Stimulated activated CD4-positive, alpha-beta T cell treated with anti-CD3 and anti-CD28 coated beads, Interleukin-4, amount 100 ng/mL, for 48 hours (primary cell): ENCODE data around the gene KAT2A.

Source experiments
- DNase-seq, 2 donors: peaks; one replicate each; pipeline ENCODE4 v3.0.0-alpha.2; 2020; ENCODE audit warnings: low read depth in 2 of 2

Gene KAT2A

GRCh38 chr17:42114118-42114517, 7.0 kb downstream of the KAT2A start:
- no peak for DNase-seq

GRCh38 chr17:42113293-42114069, 7.7 kb downstream of the KAT2A start:
- DNase-seq, result no peak

- peak; percentile 59 to 73 for DNase-seq
Measured at GRCh38 chr17:42112552-42113176, 8.5 kb downstream of the KAT2A start, which contains the start of gene DHX58. TSS of gene DHX58 (minus strand) at chr17:42112714. CDS start at chr17:42111892, 822 bp downstream.

GRCh38 chr17:42111871-42112551, 9.2 kb downstream of the KAT2A start:
- DNase-seq, result no peak

GRCh38 chr17:42111265-42111636, 9.9 kb downstream of the KAT2A start:
- no peak for DNase-seq

GRCh38 chr17:42110301-42111264, 10.6 kb downstream of the KAT2A start:
- DNase-seq, result no peak

GRCh38 chr17:42109086-42109485, 12.1 kb downstream of the KAT2A start:
- no peak for DNase-seq

- DNase-seq, result peak; percentile 89 to 90
Measured at GRCh38 chr17:42107597-42108576, 13.3 kb downstream of the KAT2A start.

- DNase-seq, result no peak
Measured at GRCh38 chr17:42107124-42107523, 14.0 kb downstream of the KAT2A start.

GRCh38 chr17:42106009-42106408, 15.2 kb downstream of the KAT2A start:
- DNase-seq, result no peak

- no peak for DNase-seq
Measured at GRCh38 chr17:42104264-42104663, 16.9 kb downstream of the KAT2A start.

GRCh38 chr17:42103221-42103954, 17.8 kb downstream of the KAT2A start:
- no peak for DNase-seq

GRCh38 chr17:42101513-42102292, 19.5 kb downstream of the KAT2A start:
- DNase-seq, result peak; percentile 62 to 85

- no peak for DNase-seq
Measured at GRCh38 chr17:42098730-42099399, 22.3 kb downstream of the KAT2A start.

- DNase-seq, result peak in 1 of 2 donors; percentile 45
Measured at GRCh38 chr17:42097691-42098631, 23.2 kb downstream of the KAT2A start, which contains the start of gene ZNF385C. TSS of gene ZNF385C (minus strand) at chr17:42098473. CDS start at chr17:42063056, 35,417 bp downstream.

- no peak for DNase-seq
Measured at GRCh38 chr17:42096360-42097111, 24.6 kb downstream of the KAT2A start.
